Midbrain (tissue), 1 donor: ENCODE measurements around the gene MINDY2.
"Not testable (repeated sequence)": the region's sequence is repeated elsewhere in the genome, so short reads cannot be mapped to it uniquely, and the experiment has no call there.

Experiments
- DNase-seq: peaks from one replicate; lab custom pipeline; 2025; lab: John Stamatoyannopoulos, UW

Gene MINDY2

GRCh38 chr15:58830556-58830955 is 59.5 kb downstream of the MINDY2 start:
- no peak for DNase-seq

DNA sequence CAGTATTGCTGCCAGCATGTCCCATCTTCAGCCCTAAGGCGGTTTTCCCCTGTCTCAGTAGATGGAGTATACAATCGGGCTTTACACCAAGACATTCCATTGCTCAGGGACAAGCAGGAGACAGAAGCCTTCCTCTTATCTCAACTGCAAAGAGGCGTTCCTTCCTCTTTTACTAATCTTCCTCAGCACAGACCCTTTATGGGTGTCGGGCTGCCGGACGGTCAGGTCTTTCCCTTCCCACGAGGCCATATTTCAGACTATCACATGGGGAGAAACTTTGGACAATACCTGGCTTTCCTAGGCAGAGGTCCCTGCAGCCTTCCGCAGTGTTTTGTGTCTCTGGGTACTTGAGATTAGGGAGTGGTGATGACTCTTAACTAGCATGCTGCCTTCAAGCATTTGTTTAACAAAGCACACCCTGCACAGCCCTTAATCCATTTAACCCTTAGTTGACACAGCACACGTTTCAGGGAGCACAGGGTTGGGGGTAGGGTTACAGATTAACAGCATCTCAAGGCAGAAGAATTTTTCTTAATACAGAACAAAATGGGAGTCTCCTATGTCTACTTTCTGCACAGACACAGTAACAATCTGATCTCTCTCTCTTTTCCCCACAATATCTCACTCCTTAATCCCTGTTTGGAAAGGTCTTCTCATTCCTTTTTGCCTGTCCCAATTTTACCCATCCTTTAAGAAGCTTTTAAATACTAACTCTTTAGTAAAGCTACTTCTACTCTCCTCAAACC is 62.8 kb downstream of the MINDY2 start:
- DNase-seq: not testable (repeated sequence)

DNA sequence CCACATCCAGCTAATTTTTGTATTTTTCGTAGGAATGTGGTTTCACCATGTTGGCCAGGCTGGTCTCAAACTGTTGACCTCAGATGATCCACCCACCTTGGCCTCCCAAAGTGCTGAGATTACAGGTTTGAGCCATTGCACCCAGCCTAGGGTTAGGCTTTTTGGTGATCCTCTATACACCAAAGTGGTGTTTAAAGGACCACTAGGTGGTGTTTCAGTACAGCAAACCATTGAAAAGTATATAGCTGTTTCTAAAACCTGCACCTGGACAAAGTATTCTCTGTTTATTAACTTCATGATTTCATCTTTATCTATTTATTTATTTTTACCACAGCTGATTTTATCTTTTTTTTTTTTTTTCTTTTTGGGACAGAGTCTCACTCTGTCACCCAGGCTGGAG is 68.4 kb downstream of the MINDY2 start:
- no peak for DNase-seq

DNA sequence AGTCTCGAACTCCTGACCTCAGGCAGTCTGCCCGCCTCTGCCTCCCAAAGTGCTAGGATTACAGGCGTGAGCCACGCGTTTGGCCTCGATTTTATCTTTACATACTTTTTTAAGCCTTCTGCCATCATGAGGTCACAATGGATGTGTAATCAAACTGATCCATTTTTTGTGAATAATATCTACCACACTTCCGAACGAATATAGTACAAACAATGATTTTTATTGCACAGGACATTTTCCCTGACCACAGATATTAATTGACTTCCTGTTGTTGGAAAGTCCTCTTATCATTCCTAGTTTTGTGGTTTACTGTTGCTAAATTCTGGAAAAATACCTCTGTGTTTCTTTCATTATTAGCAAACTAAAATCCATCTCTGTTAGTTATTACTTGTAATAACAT is 68.9 kb downstream of the MINDY2 start:
- DNase-seq: no peak

DNA sequence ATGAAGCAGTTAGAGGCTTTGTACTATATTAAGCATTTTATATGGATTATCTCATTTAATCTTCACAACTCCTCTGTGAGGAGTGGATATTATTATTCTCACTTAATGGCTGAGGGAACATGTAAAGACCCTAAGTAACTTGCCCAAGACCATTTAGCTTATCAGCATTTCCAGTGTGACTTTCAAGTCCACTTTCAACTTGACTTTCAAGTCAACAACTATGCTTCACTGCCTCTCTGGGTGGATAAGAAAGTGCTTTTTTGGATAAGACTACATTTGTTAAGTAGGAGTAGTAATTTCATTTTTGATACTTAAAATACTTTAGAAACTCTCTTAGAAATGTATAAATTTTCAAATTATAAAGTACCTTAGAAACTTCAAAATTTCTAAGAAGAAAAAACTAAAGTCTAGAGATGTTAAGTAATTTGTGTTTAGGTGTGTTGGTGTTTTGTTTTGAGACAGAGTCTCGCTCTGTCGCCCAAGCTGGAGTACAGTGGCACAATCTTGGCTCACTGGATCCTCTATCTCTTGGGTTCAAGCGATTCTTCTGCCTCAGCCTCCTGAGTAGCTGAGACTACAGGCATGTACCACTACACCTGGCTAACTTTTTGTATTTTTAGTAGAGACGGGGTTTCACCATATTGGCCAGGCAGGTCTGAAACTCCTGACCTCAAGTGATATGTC is 71.8 kb downstream of the MINDY2 start:
- DNase-seq: no peak

DNA sequence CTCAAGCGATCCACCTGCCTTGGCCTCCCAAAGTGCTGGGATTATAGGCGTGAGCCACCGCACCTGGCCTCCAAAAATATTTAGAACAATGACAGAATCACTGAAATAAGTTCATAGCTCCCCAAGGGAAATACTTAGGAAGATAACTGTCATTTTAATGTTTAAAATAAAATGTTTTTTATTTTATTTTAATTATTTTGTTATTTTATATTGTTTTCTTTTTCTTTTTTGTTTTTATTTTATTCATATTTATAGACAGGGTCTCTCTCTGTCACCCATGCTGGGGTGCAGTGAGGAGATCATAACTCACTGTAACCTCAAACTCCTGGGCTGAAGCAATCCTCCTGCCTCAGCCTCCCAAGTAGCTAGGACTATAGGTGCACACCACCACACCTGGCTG is 80.1 kb downstream of the MINDY2 start:
- not testable (repeated sequence) for DNase-seq

GRCh38 chr15:58852347-58852746 is 81.2 kb downstream of the MINDY2 start:
- DNase-seq: no peak

DNA sequence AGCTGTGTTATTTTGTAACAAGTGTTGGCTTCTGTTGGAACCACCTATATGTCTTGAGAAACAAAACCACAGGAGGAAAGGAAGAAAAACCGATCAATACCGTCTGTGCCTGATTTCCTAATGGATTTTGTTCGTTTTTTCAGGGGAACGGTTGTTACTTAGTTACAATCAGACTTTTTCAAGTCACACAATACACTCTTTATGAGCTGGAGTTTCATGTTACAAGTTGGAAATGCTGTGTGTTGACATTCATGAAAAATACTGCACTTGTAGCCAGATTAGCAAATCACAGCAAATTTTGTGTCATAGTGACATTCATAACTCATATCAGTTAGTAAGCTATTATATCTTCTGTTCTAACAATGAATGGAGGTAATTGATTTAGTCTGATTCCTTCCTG is 83.5 kb downstream of the MINDY2 start:
- DNase-seq: no peak

GRCh38 chr15:58856086-58856485 is 85.0 kb downstream of the MINDY2 start:
- DNase-seq: no peak

DNA sequence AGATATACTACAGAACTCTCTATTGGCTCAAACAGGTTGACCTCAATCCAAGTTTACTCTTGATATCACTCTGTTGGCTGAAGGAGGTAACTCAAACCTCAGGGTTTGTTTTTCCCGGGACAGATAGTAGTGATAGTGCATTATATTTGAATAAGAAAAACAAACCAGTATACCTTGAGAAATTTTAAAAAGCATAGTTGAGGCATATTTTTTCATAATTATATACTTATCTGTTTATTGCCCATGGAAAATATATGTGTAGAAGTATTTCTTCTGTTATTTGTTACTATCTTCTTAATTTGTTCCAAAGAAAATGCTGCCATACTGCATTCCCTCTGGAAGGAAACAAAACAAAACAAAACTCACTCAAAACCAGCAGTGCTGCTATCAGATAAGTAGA is 85.5 kb downstream of the MINDY2 start:
- not testable (repeated sequence) for DNase-seq

- DNase-seq: no peak
Observed at GRCh38 chr15:58862326-58862725, 91.2 kb downstream of the MINDY2 start.

- no peak for DNase-seq
Observed at GRCh38 chr15:58864602-58865424, 93.7 kb downstream of the MINDY2 start.

DNA sequence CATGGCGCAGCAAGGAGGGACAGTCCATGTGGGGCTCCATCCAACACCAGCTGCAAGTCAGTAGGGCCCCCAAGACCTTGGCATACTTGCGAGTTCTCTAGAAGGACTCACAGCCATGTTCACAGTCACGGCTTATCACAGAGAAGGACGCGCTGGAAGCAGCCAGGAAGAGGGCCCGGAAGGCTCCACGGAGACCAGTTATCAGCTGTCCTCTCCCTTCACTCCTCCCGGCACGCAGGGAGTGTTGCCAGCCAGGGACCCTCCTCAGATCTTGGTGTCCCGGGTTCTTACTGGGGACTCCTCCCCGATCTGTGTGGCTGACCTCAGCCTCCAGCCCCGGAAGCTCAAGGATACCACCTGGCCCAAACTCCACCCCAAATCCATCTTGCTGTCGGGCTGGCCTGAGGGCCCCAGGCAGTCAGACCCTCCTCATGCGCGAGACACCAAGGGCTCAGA is 94.4 kb downstream of the MINDY2 start:
- DNase-seq: no peak

DNA sequence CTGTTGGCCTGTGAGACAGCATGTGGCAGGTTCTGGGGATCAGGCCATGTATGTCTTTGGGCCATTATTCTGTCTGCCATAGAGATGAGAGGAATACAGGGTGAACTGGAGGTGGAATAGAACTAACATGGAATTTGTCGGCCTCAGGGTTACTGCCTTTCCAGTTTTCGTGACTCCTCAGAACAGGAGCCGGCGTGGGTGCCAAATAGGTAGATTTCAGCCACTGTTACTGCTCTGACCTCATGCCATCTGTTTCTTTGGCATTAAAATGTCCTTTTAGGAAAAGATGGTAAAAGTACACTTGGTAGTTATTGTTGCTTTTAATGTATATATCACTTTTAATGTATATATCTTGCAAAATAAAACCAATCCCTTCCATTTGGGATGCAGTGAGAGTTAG is 96.8 kb downstream of the MINDY2 start:
- DNase-seq: no peak

DNA sequence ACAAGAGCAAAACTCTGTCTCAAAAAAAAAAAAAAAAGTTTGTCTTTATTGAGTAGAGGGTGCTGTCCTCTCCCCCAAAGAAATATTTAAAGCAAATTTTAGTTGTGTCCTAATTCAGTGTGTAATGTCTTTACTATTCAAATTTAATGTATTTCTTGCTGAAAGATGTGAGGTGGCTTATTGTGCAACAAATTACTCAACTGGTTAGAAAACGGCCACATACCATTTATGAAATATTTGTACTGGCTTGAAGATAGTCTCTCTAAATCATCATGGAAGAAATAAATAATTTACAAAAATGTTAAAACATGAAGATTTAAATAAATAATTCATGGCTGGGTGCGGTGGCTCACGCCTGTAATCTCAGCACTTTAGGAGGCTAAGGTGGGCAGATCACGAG is 99.3 kb downstream of the MINDY2 start:
- no peak for DNase-seq

DNA sequence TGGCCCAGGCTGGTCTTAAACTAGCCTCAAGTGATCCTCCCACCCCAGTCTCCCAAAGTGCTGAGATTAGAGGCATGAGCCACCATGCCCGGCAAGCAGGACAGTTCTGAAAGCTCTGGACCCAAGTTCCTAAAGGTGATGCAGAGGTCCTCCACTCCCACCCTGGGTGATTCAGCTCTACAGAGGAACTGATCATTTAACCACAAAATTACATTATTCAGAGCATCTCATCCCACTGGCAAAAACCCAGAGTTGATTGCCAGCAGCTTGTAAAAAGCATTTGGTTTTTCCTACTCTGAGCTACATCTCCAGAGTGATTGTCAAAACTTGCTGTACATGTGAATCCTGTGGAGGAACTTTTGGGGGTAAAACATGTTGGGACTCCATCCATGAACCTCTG is 102.2 kb downstream of the MINDY2 start:
- DNase-seq: no peak

GRCh38 chr15:58875343-58875742 is 104.2 kb downstream of the MINDY2 start:
- no peak for DNase-seq

DNA sequence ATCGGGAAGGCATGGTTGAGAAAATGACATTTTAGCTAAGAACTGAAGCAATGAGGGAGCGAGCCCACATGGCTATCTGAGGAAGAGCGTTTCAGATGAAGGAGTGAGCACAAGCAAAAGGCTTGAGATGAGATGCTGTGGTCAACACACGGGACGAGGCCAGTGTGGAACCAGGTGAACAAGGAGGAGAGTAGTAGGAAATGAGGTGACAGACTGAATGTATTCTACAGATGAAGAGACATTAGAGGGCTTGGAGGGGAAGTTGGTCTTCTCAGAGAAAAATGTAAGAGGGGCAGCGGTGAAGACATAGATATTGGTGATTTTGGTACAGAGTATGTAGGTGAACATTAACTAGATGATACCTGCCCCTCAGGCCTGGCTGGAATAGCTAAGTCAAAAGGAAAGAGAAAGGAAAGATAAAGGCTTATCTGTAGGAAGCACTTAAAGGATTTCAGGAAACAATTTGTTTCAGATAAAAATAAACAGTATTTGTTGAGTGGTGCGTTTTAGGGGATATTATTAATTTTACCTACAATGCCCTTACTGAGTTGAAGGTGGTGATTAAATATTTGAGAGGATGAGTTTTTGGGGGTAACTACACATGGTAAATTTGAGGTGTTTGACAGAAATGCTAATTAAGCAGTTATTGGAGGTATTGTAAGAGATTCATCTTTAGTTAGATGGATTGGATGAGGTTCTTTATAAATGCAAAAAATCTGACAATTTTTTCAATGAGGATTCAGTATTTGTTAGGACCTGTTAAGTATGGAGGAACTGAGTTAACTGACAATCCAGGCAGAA is 105.4 kb downstream of the MINDY2 start:
- no peak for DNase-seq

DNA sequence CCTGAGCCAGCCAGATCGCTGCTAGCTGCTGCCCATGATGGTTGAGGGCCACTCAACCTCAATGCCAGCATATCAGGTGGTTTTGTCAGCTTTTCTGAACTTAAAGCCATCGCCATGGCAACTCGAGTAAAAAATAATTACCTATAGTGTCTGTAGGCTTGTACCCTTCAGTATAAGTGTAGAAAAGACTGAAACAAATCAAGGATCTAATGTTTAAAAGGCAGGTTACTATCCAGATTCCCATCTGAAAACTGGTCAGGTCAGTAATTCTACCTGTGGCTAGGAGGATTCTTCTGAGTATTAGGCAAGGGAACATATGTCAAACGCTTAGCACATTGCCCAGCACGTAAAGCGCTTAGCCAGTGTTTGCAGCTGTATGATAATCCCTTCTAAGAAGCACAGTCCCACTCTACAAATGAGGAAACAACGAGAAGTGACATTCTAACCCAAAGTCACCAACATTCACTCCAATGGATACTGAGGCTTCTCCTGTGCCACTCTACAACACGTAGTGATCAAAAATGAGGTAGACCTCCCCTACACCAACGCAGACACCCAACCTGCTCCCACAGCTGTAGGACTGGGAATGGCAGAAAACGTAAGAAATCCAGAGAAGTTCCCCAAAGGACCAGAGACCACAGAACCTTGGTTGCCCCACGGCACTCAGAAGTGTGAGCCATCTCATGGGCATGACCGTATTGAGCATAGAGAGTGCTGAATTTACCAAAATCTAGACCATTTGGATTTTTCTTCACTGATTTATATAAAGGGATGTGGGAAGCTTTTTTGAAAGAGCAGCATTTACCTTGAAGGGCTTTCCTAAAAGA is 107.1 kb downstream of the MINDY2 start:
- no peak for DNase-seq

GRCh38 chr15:58880320-58880719 is 109.2 kb downstream of the MINDY2 start:
- DNase-seq: no peak

DNA sequence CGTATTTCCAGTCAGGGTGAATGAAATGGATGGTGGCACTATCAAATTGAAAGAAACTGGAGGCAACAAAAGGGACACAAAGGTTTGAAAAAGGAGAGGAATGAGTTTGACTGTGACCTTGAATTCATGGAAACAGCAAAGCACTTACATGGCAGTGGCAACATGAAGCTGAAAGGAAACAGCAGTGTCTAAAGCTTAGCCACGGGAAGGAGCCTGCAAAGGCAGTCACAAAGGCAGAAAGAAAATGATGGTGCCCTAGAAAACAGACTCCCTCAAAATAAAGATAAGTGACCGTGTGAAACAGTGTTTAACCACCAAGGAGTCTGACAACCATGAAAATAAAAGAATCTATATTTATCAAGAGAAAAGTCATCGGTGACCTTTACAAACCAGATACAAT is 111.1 kb downstream of the MINDY2 start:
- no peak for DNase-seq
